Rectal smooth muscle tissue (tissue), 1 donor: ENCODE data around the gene LYRM2.
"Not testable (repeated sequence)": the region's sequence is repeated elsewhere in the genome, so short reads cannot be mapped to it uniquely, and the experiment has no call there.

ENCODE experiments used
- H3K27ac ChIP-seq: one replicate; pipeline ENCODE4 v1.7.0; 2013; ENCODE audit warnings: low read depth, low read length, inconsistent platforms
- H3K27me3 ChIP-seq: one replicate; pipeline ENCODE4 v1.7.0; 2013; ENCODE audit warnings: low read length; ENCODE audit not compliant: control insufficient read depth, insufficient read depth
- H3K36me3 ChIP-seq: one replicate; pipeline ENCODE4 v1.7.0; 2013; ENCODE audit warnings: low read length; ENCODE audit not compliant: control insufficient read depth, insufficient read depth
- H3K4me1 ChIP-seq: one replicate; pipeline ENCODE4 v1.7.0; 2013; ENCODE audit warnings: low read length; ENCODE audit not compliant: control insufficient read depth, insufficient read depth
- H3K4me3 ChIP-seq: one replicate; pipeline ENCODE4 v1.7.0; 2013; ENCODE audit warnings: low read length
- H3K9ac ChIP-seq: one replicate; pipeline ENCODE4 v1.7.0; 2013; ENCODE audit warnings: low read length

Gene LYRM2

GRCh38 chr6:89640804-89641203 lies 2.3 kb upstream of the LYRM2 start:
- Histone ChIP-seq H3K4me3 (no peak overlapping the region), H3K4me1 (peaks cover 4% of the 10 kb centered on the region)

GRCh38 chr6:89637960-89638319 lies 607 bp downstream of the LYRM2 start:
- Histone ChIP-seq H3K27me3 (no peaks in the 10 kb centered on the region), H3K4me1 (peaks cover 4% of the 10 kb centered on the region), H3K4me3 (peak overlapping the region; percentile 72), H3K9ac (peak overlapping the region; percentile 55), H3K36me3 (no peaks in the 10 kb centered on the region), H3K27ac (peak overlapping the region; percentile 88)

More at GRCh38 chr6:89640804-89641203, 2.3 kb upstream of the LYRM2 start:
- Histone ChIP-seq H3K27ac (no peak overlapping the region), H3K9ac (no peak overlapping the region), H3K27me3 (no peaks in the 10 kb centered on the region), H3K36me3 (no peaks in the 10 kb centered on the region)

- H3K9ac ChIP-seq, H3K4me3 ChIP-seq, H3K36me3 ChIP-seq, H3K27ac ChIP-seq, H3K4me1 ChIP-seq, H3K27me3 ChIP-seq: not testable (repeated sequence)
Measured at GRCh38 chr6:89636412-89636811, 2.1 kb downstream of the LYRM2 start.

- Histone ChIP-seq H3K9ac (no peak overlapping the region), H3K27me3 (no peaks in the 10 kb centered on the region), H3K4me3 (no peak overlapping the region), H3K36me3 (peaks cover 5% of the 10 kb centered on the region), H3K27ac (no peak overlapping the region), H3K4me1 (no peaks in the 10 kb centered on the region)
Measured at GRCh38 chr6:89630488-89630887, 8.1 kb downstream of the LYRM2 start.

- no peak overlapping the region for H3K9ac ChIP-seq
- H3K4me3 ChIP-seq, result no peak overlapping the region
- no peaks in the 10 kb centered on the region for H3K4me1 ChIP-seq
- H3K36me3 ChIP-seq, result peaks cover 5% of the 10 kb centered on the region
- H3K27me3 ChIP-seq, result no peaks in the 10 kb centered on the region
- H3K27ac ChIP-seq, result no peak overlapping the region
Measured at GRCh38 chr6:89623749-89624148, 14.8 kb downstream of the LYRM2 start.

GRCh38 chr6:89619567-89619966 lies 19.0 kb downstream of the LYRM2 start:
- Histone ChIP-seq H3K9ac (no peak overlapping the region), H3K36me3 (no peaks in the 10 kb centered on the region), H3K27me3 (no peaks in the 10 kb centered on the region), H3K4me1 (no peaks in the 10 kb centered on the region), H3K27ac (no peak overlapping the region), H3K4me3 (no peak overlapping the region)

- H3K27me3 ChIP-seq, result no peaks in the 10 kb centered on the region
- no peaks in the 10 kb centered on the region for H3K36me3 ChIP-seq
- H3K4me3 ChIP-seq, result no peak overlapping the region
- no peak overlapping the region for H3K27ac ChIP-seq
- H3K4me1 ChIP-seq, result no peaks in the 10 kb centered on the region
- no peak overlapping the region for H3K9ac ChIP-seq
Measured at GRCh38 chr6:89618026-89618425, 20.5 kb downstream of the LYRM2 start.

GRCh38 chr6:89616531-89616930 lies 22.0 kb downstream of the LYRM2 start:
- H3K27ac ChIP-seq, result no peak overlapping the region
- H3K27me3 ChIP-seq, result no peaks in the 10 kb centered on the region
- H3K4me1 ChIP-seq, result no peaks in the 10 kb centered on the region
- H3K36me3 ChIP-seq, result no peaks in the 10 kb centered on the region
- no peak overlapping the region for H3K4me3 ChIP-seq
- H3K9ac ChIP-seq, result no peak overlapping the region

- Histone ChIP-seq H3K4me3 (no peak overlapping the region), H3K27ac (no peak overlapping the region), H3K4me1 (no peaks in the 10 kb centered on the region), H3K36me3 (no peaks in the 10 kb centered on the region), H3K27me3 (no peaks in the 10 kb centered on the region), H3K9ac (no peak overlapping the region)
Measured at GRCh38 chr6:89615882-89616281, 22.7 kb downstream of the LYRM2 start.

- Histone ChIP-seq H3K4me1 (no peaks in the 10 kb centered on the region), H3K27me3 (no peaks in the 10 kb centered on the region), H3K36me3 (no peaks in the 10 kb centered on the region), H3K9ac (no peak overlapping the region), H3K4me3 (no peak overlapping the region), H3K27ac (no peak overlapping the region)
Measured at GRCh38 chr6:89613790-89614189, 24.8 kb downstream of the LYRM2 start.

GRCh38 chr6:89612121-89612520 lies 26.4 kb downstream of the LYRM2 start:
- Histone ChIP-seq H3K9ac (no peak overlapping the region), H3K4me1 (no peaks in the 10 kb centered on the region), H3K27me3 (no peaks in the 10 kb centered on the region), H3K4me3 (no peak overlapping the region), H3K36me3 (no peaks in the 10 kb centered on the region), H3K27ac (no peak overlapping the region)

GRCh38 chr6:89611666-89612065 lies 26.9 kb downstream of the LYRM2 start:
- H3K36me3 ChIP-seq, result no peaks in the 10 kb centered on the region
- no peak overlapping the region for H3K4me3 ChIP-seq
- H3K9ac ChIP-seq, result no peak overlapping the region
- no peaks in the 10 kb centered on the region for H3K4me1 ChIP-seq
- no peak overlapping the region for H3K27ac ChIP-seq
- no peaks in the 10 kb centered on the region for H3K27me3 ChIP-seq

- Histone ChIP-seq H3K9ac (no peak overlapping the region), H3K27ac (no peak overlapping the region), H3K4me1 (no peaks in the 10 kb centered on the region), H3K4me3 (no peak overlapping the region), H3K27me3 (no peaks in the 10 kb centered on the region), H3K36me3 (no peaks in the 10 kb centered on the region)
Measured at GRCh38 chr6:89610149-89610642, 28.4 kb downstream of the LYRM2 start.
